IPS-11a (cell line): ENCODE results near the gene UBXN1.
A peak's percentile ranks its signal among the peaks of the same experiment; 100 is the strongest.

Experiments
- H3K4me3 ChIP-seq: one replicate; pipeline ENCODE4 v1.5.1; 2013; ENCODE audit warnings: low read depth, low read length, control low read depth

The UBXN1 gene

GRCh38 chr11:62678770-62679696, at the start of gene UBXN1:
UBXN1 (minus strand) TSS chr11:62679073; CDS start chr11:62678923, 150 bp downstream.
- peak within 1 kb of the TSS; percentile 92 for H3K4me3 ChIP-seq

GRCh38 chr11:62728171-62728988, 49.5 kb upstream of the UBXN1 start, which contains the start of gene TTC9C:
TTC9C (plus strand) TSS chr11:62728486; CDS start chr11:62728849, 363 bp downstream.
- peak within 1 kb of the TSS; percentile 97 for H3K4me3 ChIP-seq

GRCh38 chr11:62727872-62728170, 48.9 kb upstream of the UBXN1 start:
- H3K4me3 ChIP-seq: peak overlapping the region; percentile 97

GRCh38 chr11:62727165-62727871, 48.4 kb upstream of the UBXN1 start, which contains the start of gene HNRNPUL2:
HNRNPUL2 (minus strand) TSS chr11:62727457; CDS start chr11:62727156, 301 bp downstream.
- H3K4me3 ChIP-seq: peak within 1 kb of the TSS; percentile 97

- peak overlapping the region; percentile 97 for H3K4me3 ChIP-seq
Measured at GRCh38 chr11:62726915-62727164, 48.0 kb upstream of the UBXN1 start.

- peak overlapping the region; percentile 97 for H3K4me3 ChIP-seq
Measured at GRCh38 chr11:62726156-62726914, 47.5 kb upstream of the UBXN1 start.

- H3K4me3 ChIP-seq: peak overlapping the region; percentile 97
Measured at GRCh38 chr11:62725646-62726045, 46.8 kb upstream of the UBXN1 start.

- H3K4me3 ChIP-seq: no peak overlapping the region
Measured at GRCh38 chr11:62724171-62724570, 45.3 kb upstream of the UBXN1 start.

- H3K4me3 ChIP-seq: no peak overlapping the region
Measured at GRCh38 chr11:62721994-62722393, 43.1 kb upstream of the UBXN1 start.

- H3K4me3 ChIP-seq: no peak overlapping the region
Measured at GRCh38 chr11:62719302-62719978, 40.6 kb upstream of the UBXN1 start.

- H3K4me3 ChIP-seq: no peak overlapping the region
Measured at GRCh38 chr11:62716816-62717215, 37.9 kb upstream of the UBXN1 start.

- no peak overlapping the region for H3K4me3 ChIP-seq
Measured at GRCh38 chr11:62716206-62716605, 37.3 kb upstream of the UBXN1 start.

GRCh38 chr11:62715150-62716130, 36.6 kb upstream of the UBXN1 start:
- no peak overlapping the region for H3K4me3 ChIP-seq

GRCh38 chr11:62713343-62713742, 34.5 kb upstream of the UBXN1 start:
- H3K4me3 ChIP-seq: no peak overlapping the region

- no peak overlapping the region for H3K4me3 ChIP-seq
Measured at GRCh38 chr11:62712861-62713260, 34.0 kb upstream of the UBXN1 start.

GRCh38 chr11:62712276-62712812, 33.5 kb upstream of the UBXN1 start:
- no peak overlapping the region for H3K4me3 ChIP-seq

GRCh38 chr11:62710001-62710345, 31.1 kb upstream of the UBXN1 start:
- peak overlapping the region; percentile 38 for H3K4me3 ChIP-seq

- peak overlapping the region; percentile 73 for H3K4me3 ChIP-seq
Measured at GRCh38 chr11:62709247-62710000, 30.6 kb upstream of the UBXN1 start.
